GM21825 (cell line): ENCODE data around the gene CARD19.

Experiments
- ATAC-seq: cut with Tn5 transposase; IDR thresholded peaks from one replicate; pipeline ENCODE4 v1.9.1; 2021; ENCODE audit warnings: mild to moderate bottlenecking, moderate library complexity; ENCODE audit not compliant: unreplicated experiment

Gene CARD19

GRCh38 chr9:93117924-93118862 lies 22.2 kb downstream of the CARD19 start:
- no peak for ATAC-seq

- no peak for ATAC-seq
Measured at GRCh38 chr9:93118863-93119702, 23.1 kb downstream of the CARD19 start.

- ATAC-seq = no peak
Measured at GRCh38 chr9:93119703-93119952, 23.6 kb downstream of the CARD19 start.

GRCh38 chr9:93119953-93120845 lies 24.2 kb downstream of the CARD19 start:
- ATAC-seq = peak; percentile 85

- ATAC-seq = no peak
Measured at GRCh38 chr9:93120846-93121315, 24.9 kb downstream of the CARD19 start.

GRCh38 chr9:93121316-93122241 lies 25.6 kb downstream of the CARD19 start:
- ATAC-seq = no peak

GRCh38 chr9:93122721-93123221 lies 26.8 kb downstream of the CARD19 start:
- ATAC-seq = no peak

GRCh38 chr9:93123561-93124283 lies 27.7 kb downstream of the CARD19 start:
- no peak for ATAC-seq

- no peak for ATAC-seq
Measured at GRCh38 chr9:93124793-93125192, 28.8 kb downstream of the CARD19 start.

GRCh38 chr9:93125331-93125894 lies 29.4 kb downstream of the CARD19 start:
- no peak for ATAC-seq

GRCh38 chr9:93126151-93126781 lies 30.2 kb downstream of the CARD19 start:
- no peak for ATAC-seq

- no peak for ATAC-seq
Measured at GRCh38 chr9:93126825-93127368, 30.9 kb downstream of the CARD19 start.

GRCh38 chr9:93127395-93127911 lies 31.4 kb downstream of the CARD19 start:
- no peak for ATAC-seq

GRCh38 chr9:93128011-93128714 lies 32.1 kb downstream of the CARD19 start:
- no peak for ATAC-seq

GRCh38 chr9:93128715-93129224 lies 32.8 kb downstream of the CARD19 start:
- ATAC-seq = no peak

- no peak for ATAC-seq
Measured at GRCh38 chr9:93129286-93129685, 33.3 kb downstream of the CARD19 start.
